Measurements from ENCODE around the gene COA8. TPM values are rescaled to one million over a fixed set of nuclear protein-coding genes. Genes with fewer than 3 reads are reported as not detected.

Gene COA8
- total and polyA plus RNA-seq, 2 of the 13 experiments (the other 11 are each of a cell fraction or from before 2014, with no cell fraction given), result 10.9 to 25.1 TPM

DNA sequence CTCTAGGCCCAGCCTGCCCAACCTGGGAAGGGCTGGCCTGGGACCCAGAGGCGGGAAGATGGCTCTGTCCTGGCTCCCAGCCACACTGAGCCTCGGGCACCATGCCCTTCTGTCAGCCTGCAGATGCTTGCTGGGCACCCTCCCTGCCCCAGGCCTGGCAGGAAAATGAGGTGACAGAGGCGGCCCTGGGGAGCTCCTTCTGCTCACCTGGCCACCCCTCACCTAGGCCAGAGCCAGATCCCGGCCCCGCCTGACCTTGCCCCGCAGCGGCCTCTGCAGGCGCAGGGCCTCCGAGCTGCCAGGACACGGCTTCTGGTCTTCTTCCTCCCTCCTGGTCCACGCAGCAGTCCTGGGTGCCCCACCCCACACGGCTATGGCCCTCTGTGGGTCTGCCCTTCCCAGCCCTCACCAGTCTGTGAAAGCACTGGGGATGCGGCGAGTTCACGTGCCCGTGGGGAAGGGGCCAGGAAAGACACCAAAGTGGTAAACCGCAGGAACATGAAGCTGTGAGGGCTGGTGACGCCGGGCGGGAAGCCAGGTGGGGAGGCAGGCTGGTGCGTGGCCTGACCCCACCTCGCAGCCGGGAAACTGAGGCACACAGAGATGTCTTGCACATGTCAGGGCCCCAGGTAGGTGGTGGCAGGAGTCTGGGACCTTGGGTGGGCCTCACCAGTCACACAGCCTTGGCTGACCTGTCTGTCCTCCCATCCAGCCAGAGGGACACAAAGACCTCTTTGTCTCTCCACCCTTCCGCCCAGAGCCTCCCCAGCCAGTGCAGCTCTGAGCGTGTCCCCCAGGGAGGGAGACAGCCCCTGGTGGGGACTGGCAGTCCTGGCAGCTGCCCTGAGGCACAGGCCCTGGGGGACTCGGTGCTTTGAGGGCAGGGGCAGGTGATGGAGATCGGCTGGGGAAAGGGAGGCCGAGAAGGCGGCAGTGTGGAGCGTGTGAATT, 13.1 kb upstream of the COA8 start (continued):
- TF ChIP-seq BCL6 (CRISPR knock-in tag; IDR thresholded peaks at IDR 0.05) (peak; percentile 35; the same call in 1 of the 2 replicates), IRF1 (CRISPR knock-in tag; IDR thresholded peaks at IDR 0.05; ENCODE audit: low read depth) (no peak), ZNF839 (CRISPR knock-in tag; IDR thresholded peaks at IDR 0.05; ENCODE audit: borderline replicate concordance) (peak; percentile 61; the same call in 1 of the 2 replicates), TEAD3 (CRISPR knock-in tag; optimal IDR thresholded peaks at IDR 0.05; ENCODE audit: borderline replicate concordance) (peak; percentile 27), CHD4 (IDR thresholded peaks at IDR 0.05; ENCODE audit: borderline replicate concordance, low read length) (peak; percentile 89; the same call in 1 of the 2 replicates), KLF13 (CRISPR knock-in tag; IDR thresholded peaks at IDR 0.05) (0 out of 2 replicates have a peak, but pooled peaks have one; percentile 24), ZMAT3 (CRISPR knock-in tag; conservative IDR thresholded peaks at IDR 0.05) (0 out of 2 replicates have a peak, but pooled peaks have one; percentile 53), LCORL (IDR thresholded peaks at IDR 0.05) (no peak), LCORL (CRISPR knock-in tag; IDR thresholded peaks at IDR 0.05) (0 out of 2 replicates have a peak, but pooled peaks have one; percentile 53), ZNF441 (CRISPR knock-in tag; IDR thresholded peaks at IDR 0.05; ENCODE audit: borderline replicate concordance) (0 out of 2 replicates have a peak, but pooled peaks have one; percentile 13), EP300 (IDR thresholded peaks at IDR 0.05; ENCODE audit: low read depth in 2 of 2, low read length in 2 of 2) (peak; percentile 13 to 25; a peak in 2 of 4 replicates), EP300 (CRISPR knock-in tag; IDR thresholded peaks at IDR 0.05; ENCODE audit: borderline replicate concordance) (no peak), GABPB1 (CRISPR knock-in tag; IDR thresholded peaks at IDR 0.05) (peak; percentile 62), SMAD1 (CRISPR knock-in tag; IDR thresholded peaks at IDR 0.05; ENCODE audit: borderline replicate concordance, low read depth) (peak; percentile 62; the same call in 1 of the 2 replicates), ZNF274 (CRISPR knock-in tag; IDR thresholded peaks at IDR 0.05) (peak; percentile 73; the same call in 1 of the 2 replicates)

Measured in HepG2 (cell line).